ENCODE data around the gene HS3ST5. TPM values are rescaled to one million over a fixed set of nuclear protein-coding genes. Genes with fewer than 3 reads are reported as not detected.

Gene HS3ST5
- total and polyA plus RNA-seq, 2 experiments from 2014 or later: 2.4 to 4.1 TPM

GRCh38 chr6:114140416-114140815, 202.4 kb downstream of the HS3ST5 start:
- H3K9me3 ChIP-seq (ENCODE audit: low read depth): no peaks in the 10 kb centered on the region
- no peaks in the 10 kb centered on the region for H3K27me3 ChIP-seq
- TF ChIP-seq, protein P1, sequence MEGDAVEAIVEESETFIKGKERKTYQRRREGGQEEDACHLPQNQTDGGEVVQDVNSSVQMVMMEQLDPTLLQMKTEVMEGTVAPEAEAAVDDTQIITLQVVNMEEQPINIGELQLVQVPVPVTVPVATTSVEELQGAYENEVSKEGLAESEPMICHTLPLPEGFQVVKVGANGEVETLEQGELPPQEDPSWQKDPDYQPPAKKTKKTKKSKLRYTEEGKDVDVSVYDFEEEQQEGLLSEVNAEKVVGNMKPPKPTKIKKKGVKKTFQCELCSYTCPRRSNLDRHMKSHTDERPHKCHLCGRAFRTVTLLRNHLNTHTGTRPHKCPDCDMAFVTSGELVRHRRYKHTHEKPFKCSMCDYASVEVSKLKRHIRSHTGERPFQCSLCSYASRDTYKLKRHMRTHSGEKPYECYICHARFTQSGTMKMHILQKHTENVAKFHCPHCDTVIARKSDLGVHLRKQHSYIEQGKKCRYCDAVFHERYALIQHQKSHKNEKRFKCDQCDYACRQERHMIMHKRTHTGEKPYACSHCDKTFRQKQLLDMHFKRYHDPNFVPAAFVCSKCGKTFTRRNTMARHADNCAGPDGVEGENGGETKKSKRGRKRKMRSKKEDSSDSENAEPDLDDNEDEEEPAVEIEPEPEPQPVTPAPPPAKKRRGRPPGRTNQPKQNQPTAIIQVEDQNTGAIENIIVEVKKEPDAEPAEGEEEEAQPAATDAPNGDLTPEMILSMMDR (IDR thresholded peaks at IDR 0.05; ENCODE audit: low read depth, low read length): no peak
- peaks cover 24% of the 10 kb centered on the region for H3K4me1 ChIP-seq (ENCODE audit: low read depth)
- no peaks in the 10 kb centered on the region for H3K36me3 ChIP-seq
- H3K4me3 ChIP-seq: no peak overlapping the region
- DNase-seq (ENCODE audit: low read depth in 1 of 2, low spot score in 1 of 2): no peak
- no peak overlapping the region for H3K27ac ChIP-seq

GRCh38 chr6:114138577-114139248, 204.1 kb downstream of the HS3ST5 start:
- TF ChIP-seq, protein P1 (IDR thresholded peaks at IDR 0.05; ENCODE audit: low read depth, low read length): no peak
- Histone ChIP-seq H3K4me1 (ENCODE audit: low read depth) (peaks cover 7% of the 10 kb centered on the region), H3K4me3 (no peak overlapping the region), H3K27me3 (no peaks in the 10 kb centered on the region), H3K36me3 (no peaks in the 10 kb centered on the region), H3K9me3 (ENCODE audit: low read depth) (no peaks in the 10 kb centered on the region), H3K27ac (no peak overlapping the region)
- DNase-seq (ENCODE audit: low read depth in 1 of 2, low spot score in 1 of 2): no peak

GRCh38 chr6:114135363-114135971, 207.4 kb downstream of the HS3ST5 start:
- Histone ChIP-seq H3K4me1 (ENCODE audit: low read depth) (no peaks in the 10 kb centered on the region), H3K27me3 (no peaks in the 10 kb centered on the region), H3K4me3 (no peak overlapping the region), H3K36me3 (no peaks in the 10 kb centered on the region), H3K9me3 (ENCODE audit: low read depth) (no peaks in the 10 kb centered on the region), H3K27ac (no peak overlapping the region)
- no peak for DNase-seq (ENCODE audit: low read depth in 1 of 2, low spot score in 1 of 2)
- TF ChIP-seq, protein P1 (IDR thresholded peaks at IDR 0.05; ENCODE audit: low read depth, low read length): no peak

GRCh38 chr6:114133816-114134215, 209.0 kb downstream of the HS3ST5 start:
- no peak for DNase-seq (ENCODE audit: low read depth in 1 of 2, low spot score in 1 of 2)
- Histone ChIP-seq H3K27me3 (no peaks in the 10 kb centered on the region), H3K4me3 (no peak overlapping the region), H3K27ac (no peak overlapping the region), H3K4me1 (ENCODE audit: low read depth) (no peaks in the 10 kb centered on the region), H3K9me3 (ENCODE audit: low read depth) (no peaks in the 10 kb centered on the region), H3K36me3 (no peaks in the 10 kb centered on the region)
- TF ChIP-seq, protein P1 (IDR thresholded peaks at IDR 0.05; ENCODE audit: low read depth, low read length): no peak

DNA sequence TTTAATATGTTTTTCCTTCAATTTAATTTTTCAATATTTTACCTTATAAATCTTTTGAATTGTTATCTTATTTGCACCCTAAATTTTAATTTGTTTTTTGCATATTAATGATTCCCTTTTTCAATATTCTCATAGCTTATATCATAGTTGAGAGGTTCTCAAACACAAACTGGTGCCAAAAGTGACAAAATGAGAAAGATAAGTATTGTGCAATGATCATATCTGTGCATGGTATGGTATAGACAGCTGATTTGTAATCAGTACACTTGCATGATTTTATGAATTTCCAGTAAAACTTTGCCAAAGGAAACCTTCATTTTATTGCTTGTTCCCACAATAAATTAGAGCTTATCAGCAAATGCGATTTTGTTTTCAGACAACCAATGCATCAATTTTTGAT, 210.9 kb downstream of the HS3ST5 start:
- TF ChIP-seq, protein P1 (IDR thresholded peaks at IDR 0.05; ENCODE audit: low read depth, low read length): no peak
- H3K27ac ChIP-seq: no peak overlapping the region
- H3K4me1 ChIP-seq (ENCODE audit: low read depth): no peaks in the 10 kb centered on the region
- no peaks in the 10 kb centered on the region for H3K9me3 ChIP-seq (ENCODE audit: low read depth)
- H3K36me3 ChIP-seq: no peaks in the 10 kb centered on the region
- no peak for DNase-seq (ENCODE audit: low read depth in 1 of 2, low spot score in 1 of 2)
- H3K27me3 ChIP-seq: no peaks in the 10 kb centered on the region
- no peak overlapping the region for H3K4me3 ChIP-seq

Data from cardiac muscle cell (in vitro differentiated cells and primary cell).